ACC112 (cell line): ENCODE data around the gene SEC11A.
"Not testable (repeated sequence)": the region's sequence is repeated elsewhere in the genome, so short reads cannot be mapped to it uniquely, and the experiment has no call there.

Experiments used
- H2AFZ ChIP-seq: fragments of 200-600 bp; sonication (generic); one replicate; pipeline ENCODE4 v1.6.0; 2017; ENCODE audit warnings: antibody characterized with exemption, low read length; ENCODE audit not compliant: unreplicated experiment
- H3K27ac ChIP-seq: fragments of 200-600 bp; sonication (generic); 2 replicates; pipeline ENCODE4 v1.5.1; 2014; ENCODE audit warnings: low read depth, mild to moderate bottlenecking, antibody characterized with exemption, low read length, moderate library complexity
- H3K27me3 ChIP-seq: fragments of 200-600 bp; sonication (generic); 2 replicates; pipeline ENCODE4 v1.6.1; 2014; ENCODE audit warnings: mild to moderate bottlenecking, antibody characterized with exemption, low read length, moderate library complexity, mixed read lengths; ENCODE audit not compliant: insufficient read depth
- H3K36me3 ChIP-seq: fragments of 200-600 bp; sonication (generic); 2 replicates; pipeline ENCODE4 v1.6.1; 2016; ENCODE audit warnings: mild to moderate bottlenecking, antibody characterized with exemption, low read length, moderate library complexity, mixed read lengths; ENCODE audit not compliant: insufficient read depth
- H3K4me1 ChIP-seq: fragments of 200-600 bp; sonication (generic); one replicate; pipeline ENCODE4 v1.6.1; 2016; ENCODE audit warnings: low read length, mixed read lengths; ENCODE audit not compliant: insufficient read depth, unreplicated experiment, control insufficient read depth
- H3K4me3 ChIP-seq: fragments of 200-600 bp; sonication (generic); 2 replicates; pipeline ENCODE4 v1.5.1; 2014; ENCODE audit warnings: mild to moderate bottlenecking, low read depth, low read length
- H3K79me2 ChIP-seq: fragments of 200-600 bp; sonication (generic); one replicate; pipeline ENCODE4 v1.6.0; 2016; ENCODE audit warnings: low read length; ENCODE audit not compliant: control insufficient read depth, unreplicated experiment, insufficient read depth

The SEC11A gene

GRCh38 chr15:84752700-84753099 lies 36.8 kb upstream of the SEC11A start:
- Histone ChIP-seq H3K79me2 (peaks cover 88% of the 10 kb centered on the region), H2AFZ (no peak overlapping the region), H3K4me1 (peaks cover 20% of the 10 kb centered on the region), H3K4me3 (peak overlapping the region; percentile 24), H3K27ac (peak overlapping the region; percentile 54), H3K36me3 (peaks cover 6% of the 10 kb centered on the region; the same call in 1 of the 2 replicates), H3K27me3 (no peaks in the 10 kb centered on the region)

GRCh38 chr15:84752195-84752594 lies 36.3 kb upstream of the SEC11A start:
- Histone ChIP-seq H3K4me3 (peak overlapping the region; percentile 24), H3K79me2 (peaks cover 83% of the 10 kb centered on the region), H3K27ac (peak overlapping the region; percentile 54), H3K4me1 (peaks cover 20% of the 10 kb centered on the region), H2AFZ (no peak overlapping the region), H3K27me3 (no peaks in the 10 kb centered on the region), H3K36me3 (peaks cover 6% of the 10 kb centered on the region; the same call in 1 of the 2 replicates)

GRCh38 chr15:84751721-84752120 lies 35.8 kb upstream of the SEC11A start:
- H3K36me3 ChIP-seq, H3K27me3 ChIP-seq, H3K27ac ChIP-seq, H3K4me3 ChIP-seq, H2AFZ ChIP-seq: not testable (repeated sequence)
- peaks cover 78% of the 10 kb centered on the region for H3K79me2 ChIP-seq
- H3K4me1 ChIP-seq: peaks cover 20% of the 10 kb centered on the region

GRCh38 chr15:84750583-84751092 lies 34.7 kb upstream of the SEC11A start:
- Histone ChIP-seq H3K4me1 (peaks cover 17% of the 10 kb centered on the region), H2AFZ (no peak overlapping the region), H3K4me3 (peak overlapping the region; percentile 100), H3K27me3 (no peaks in the 10 kb centered on the region), H3K27ac (no peak overlapping the region), H3K79me2 (peaks cover 75% of the 10 kb centered on the region), H3K36me3 (peaks cover 6% of the 10 kb centered on the region; the same call in 1 of the 2 replicates)

GRCh38 chr15:84749111-84749991 lies 33.4 kb upstream of the SEC11A start:
- peaks cover 16% of the 10 kb centered on the region for H3K4me1 ChIP-seq
- H3K79me2 ChIP-seq: peaks cover 62% of the 10 kb centered on the region
- peaks cover 6% of the 10 kb centered on the region; the same call in 1 of the 2 replicates for H3K36me3 ChIP-seq
- H3K4me3 ChIP-seq: peak overlapping the region; percentile 100
- no peaks in the 10 kb centered on the region for H3K27me3 ChIP-seq
- peak overlapping the region; percentile 94 for H2AFZ ChIP-seq
- H3K27ac ChIP-seq: peak overlapping the region; percentile 52

- H3K36me3 ChIP-seq: no peaks in the 10 kb centered on the region
- H3K79me2 ChIP-seq: peaks cover 54% of the 10 kb centered on the region
- H3K4me1 ChIP-seq: peaks cover 16% of the 10 kb centered on the region
- H3K27ac ChIP-seq: peak within 1 kb of the TSS; percentile 83
- peak within 1 kb of the TSS; percentile 94 for H2AFZ ChIP-seq
- peak within 1 kb of the TSS; percentile 100 for H3K4me3 ChIP-seq
- H3K27me3 ChIP-seq: no peaks in the 10 kb centered on the region
Observed at GRCh38 chr15:84748274-84749110, 32.6 kb upstream of the SEC11A start, which contains the start of gene ZNF592. Gene ZNF592 (plus strand): TSS chr15:84748592. CDS start chr15:84782676, 34,084 bp downstream.

GRCh38 chr15:84747416-84748273 lies 31.7 kb upstream of the SEC11A start:
- Histone ChIP-seq H3K36me3 (no peaks in the 10 kb centered on the region), H3K4me1 (peaks cover 10% of the 10 kb centered on the region), H2AFZ (peak overlapping the region; percentile 90), H3K79me2 (peaks cover 45% of the 10 kb centered on the region), H3K27me3 (no peaks in the 10 kb centered on the region), H3K4me3 (peak overlapping the region; percentile 94), H3K27ac (peak overlapping the region; percentile 83)

- H3K4me3 ChIP-seq: no peak overlapping the region
- peaks cover 2% of the 10 kb centered on the region for H3K79me2 ChIP-seq
- H3K36me3 ChIP-seq: no peaks in the 10 kb centered on the region
- H3K4me1 ChIP-seq: no peaks in the 10 kb centered on the region
- no peaks in the 10 kb centered on the region for H3K27me3 ChIP-seq
- no peak overlapping the region for H2AFZ ChIP-seq
- H3K27ac ChIP-seq: no peak overlapping the region
Observed at GRCh38 chr15:84741121-84741520, 25.2 kb upstream of the SEC11A start.

- H3K27ac ChIP-seq: no peak overlapping the region
- H3K36me3 ChIP-seq: no peaks in the 10 kb centered on the region
Observed at GRCh38 chr15:84740691-84741090, 24.8 kb upstream of the SEC11A start.

GRCh38 chr15:84737005-84737404 lies 21.1 kb upstream of the SEC11A start:
- Histone ChIP-seq H3K79me2 (no peaks in the 10 kb centered on the region), H3K27ac (no peak overlapping the region), H3K27me3 (no peaks in the 10 kb centered on the region), H3K36me3 (no peaks in the 10 kb centered on the region), H2AFZ (no peak overlapping the region), H3K4me3 (no peak overlapping the region), H3K4me1 (peaks cover 9% of the 10 kb centered on the region)

More at GRCh38 chr15:84740691-84741090, 24.8 kb upstream of the SEC11A start:
- H2AFZ ChIP-seq: no peak overlapping the region
- H3K4me3 ChIP-seq: no peak overlapping the region
- H3K27me3 ChIP-seq: no peaks in the 10 kb centered on the region
- H3K4me1 ChIP-seq: peaks cover 2% of the 10 kb centered on the region
- H3K79me2 ChIP-seq: no peaks in the 10 kb centered on the region
